ENCODE data around the gene ETS1.

DNA sequence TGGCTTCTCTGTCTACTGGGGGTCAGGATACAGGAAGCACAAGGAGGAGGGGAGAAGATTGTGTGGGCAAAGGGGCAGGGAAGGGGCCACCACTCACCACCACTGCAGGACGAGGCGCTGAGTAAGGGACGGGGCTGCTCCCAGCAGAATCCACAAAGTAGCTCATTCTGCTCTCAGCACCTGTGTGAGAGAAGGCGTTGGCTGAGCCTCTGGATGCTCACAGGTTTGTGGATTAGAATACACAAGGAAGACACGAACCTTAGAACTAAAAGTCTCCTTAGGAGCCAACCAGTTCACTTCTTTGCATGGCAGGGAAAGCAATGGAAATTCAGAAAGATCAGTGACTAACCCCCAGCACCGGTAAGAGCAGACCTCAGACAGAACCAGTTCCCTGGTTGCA is 14.4 kb downstream of the ETS1 start:
- no peak for TF ChIP-seq BHLHE40 (IDR thresholded peaks at IDR 0.05; ENCODE audit: borderline replicate concordance)
- TF ChIP-seq TARDBP (IDR thresholded peaks at IDR 0.05) = no peak
- no peak for TF ChIP-seq FOXK2 (IDR thresholded peaks at IDR 0.05)
- TF ChIP-seq FOXA1 (IDR thresholded peaks at IDR 0.05) = no peak
- TF ChIP-seq ELF4 (IDR thresholded peaks at IDR 0.05) = no peak
- no peak for TF ChIP-seq SP1 (IDR thresholded peaks at IDR 0.05)
- no peak for TF ChIP-seq ARNT (IDR thresholded peaks at IDR 0.05)
- TF ChIP-seq SUZ12 (IDR thresholded peaks at IDR 0.05) = no peak
- TF ChIP-seq L3MBTL2 (conservative IDR thresholded peaks at IDR 0.05) = no peak
- TF ChIP-seq NFRKB (IDR thresholded peaks at IDR 0.05) = no peak
- TF ChIP-seq, protein P1, sequence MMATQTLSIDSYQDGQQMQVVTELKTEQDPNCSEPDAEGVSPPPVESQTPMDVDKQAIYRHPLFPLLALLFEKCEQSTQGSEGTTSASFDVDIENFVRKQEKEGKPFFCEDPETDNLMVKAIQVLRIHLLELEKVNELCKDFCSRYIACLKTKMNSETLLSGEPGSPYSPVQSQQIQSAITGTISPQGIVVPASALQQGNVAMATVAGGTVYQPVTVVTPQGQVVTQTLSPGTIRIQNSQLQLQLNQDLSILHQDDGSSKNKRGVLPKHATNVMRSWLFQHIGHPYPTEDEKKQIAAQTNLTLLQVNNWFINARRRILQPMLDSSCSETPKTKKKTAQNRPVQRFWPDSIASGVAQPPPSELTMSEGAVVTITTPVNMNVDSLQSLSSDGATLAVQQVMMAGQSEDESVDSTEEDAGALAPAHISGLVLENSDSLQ (IDR thresholded peaks at IDR 0.05) = no peak
- TF ChIP-seq ZNF384 (IDR thresholded peaks at IDR 0.05) = no peak

Measured in HEK293T (cell line).